CD14-positive monocyte (primary cell): ENCODE measurements around the gene MAML3. TPM values are rescaled to one million over a fixed set of nuclear protein-coding genes. Genes with fewer than 3 reads are reported as not detected.

Experiments used
- DNase-seq, 3 donors: peaks; one replicate each; pipeline ENCODE4 v3.0.0-alpha.2; 2011 to 2022
- H2AFZ ChIP-seq: 2 replicates; pipeline ENCODE4 v1.6.0; 2012; ENCODE audit warnings: mild to moderate bottlenecking, low read depth, low read length, inconsistent platforms; ENCODE audit not compliant: insufficient read depth, poor library complexity, severe bottlenecking
- H3K27ac ChIP-seq, 2 donors: 1 replicate in 1 of 2; 2 replicates in 1 of 2; pipeline ENCODE4 v1.5.1; 2012 to 2013; ENCODE audit warnings: low read length in 2 of 2, control low read depth in 1 of 2, inconsistent platforms in 1 of 2, low read depth in 1 of 2, mild to moderate bottlenecking in 1 of 2
- H3K27me3 ChIP-seq, 2 donors: one replicate each; pipeline versions ENCODE4 v1.6.0 to v1.6.1; 2011 to 2013; ENCODE audit warnings: low read length in 2 of 2; ENCODE audit not compliant: control insufficient read depth in 2 of 2, insufficient read depth in 2 of 2
- H3K36me3 ChIP-seq, 2 donors: replicated peaks in 1 of 2; 1 replicate in 1 of 2; 2 replicates in 1 of 2; pipeline versions ENCODE4 v1.5.1 to v1.6.1; 2012 to 2013; ENCODE audit warnings: low read length in 2 of 2, control low read depth in 1 of 2, inconsistent platforms in 1 of 2, mild to moderate bottlenecking in 1 of 2; ENCODE audit not compliant: insufficient read depth in 2 of 2, control insufficient read depth in 1 of 2
- H3K4me1 ChIP-seq, 2 donors: 1 replicate in 1 of 2; 2 replicates in 1 of 2; pipeline versions ENCODE4 v1.5.1 to v1.6.1; 2012 to 2013; ENCODE audit warnings: low read length in 2 of 2, control low read depth in 1 of 2, inconsistent platforms in 1 of 2, mild to moderate bottlenecking in 1 of 2, moderate library complexity in 1 of 2; ENCODE audit not compliant: insufficient read depth in 2 of 2, control insufficient read depth in 1 of 2
- H3K4me2 ChIP-seq: replicated peaks from 2 replicates; pipeline ENCODE3; 2012; ENCODE audit warnings: low read length, moderate library complexity, mild to moderate bottlenecking; ENCODE audit not compliant: poor library complexity, severe bottlenecking; ENCODE audit errors: extremely low read depth
- H3K4me3 ChIP-seq, 3 experiments: fragments of 200-600 bp in 1 of 3; sonication (generic) in 1 of 3; replicated peaks in 1 of 3; 1 replicate in 2 of 3; 2 replicates in 1 of 3; pipeline ENCODE4 v1.5.1; 2011 to 2013; ENCODE audit warnings: low read length in 3 of 3, mild to moderate bottlenecking in 3 of 3, control low read depth in 2 of 3, low read depth in 2 of 3, inconsistent platforms in 1 of 3, moderate library complexity in 1 of 3
- H3K79me2 ChIP-seq: 2 replicates; pipeline ENCODE4 v1.6.0; 2012; ENCODE audit warnings: mild to moderate bottlenecking, control low read depth, inconsistent platforms, low read length, moderate library complexity; ENCODE audit not compliant: insufficient read depth
- H3K9ac ChIP-seq: 2 replicates; pipeline ENCODE4 v1.6.0; 2017; ENCODE audit warnings: low read length, mild to moderate bottlenecking; ENCODE audit not compliant: insufficient read depth, poor library complexity, severe bottlenecking
- H3K9me3 ChIP-seq, 2 donors: replicated peaks in 1 of 2; 1 replicate in 1 of 2; 2 replicates in 1 of 2; pipeline versions ENCODE4 v1.5.1 to v1.6.1; 2012 to 2013; ENCODE audit warnings: low read length in 2 of 2, control low read depth in 1 of 2; ENCODE audit not compliant: control insufficient read depth in 1 of 2, insufficient read depth in 1 of 2
- H4K20me1 ChIP-seq: 2 replicates; pipeline ENCODE4 v1.6.0; 2012; ENCODE audit warnings: mild to moderate bottlenecking, low read length, control low read depth, moderate library complexity; ENCODE audit not compliant: insufficient read depth
- H3K27ac Mint-ChIP-seq, 7 donors: one replicate each; pipeline ENCODE4 v1.8.0; 2020; ENCODE audit warnings: mild to moderate bottlenecking in 7 of 7, mixed read lengths in 7 of 7, moderate library complexity in 6 of 7, inconsistent platforms in 2 of 7
- H3K27me3 Mint-ChIP-seq, 3 donors: one replicate each; pipeline ENCODE4 v1.8.0; 2021 to 2022; ENCODE audit warnings: low read depth in 3 of 3, mild to moderate bottlenecking in 3 of 3, mixed read lengths in 3 of 3, moderate library complexity in 3 of 3, inconsistent platforms in 1 of 3
- H3K36me3 Mint-ChIP-seq, 2 donors: one replicate each; pipeline ENCODE4 v1.8.0; 2020; ENCODE audit warnings: mixed read lengths in 2 of 2, inconsistent platforms in 1 of 2, mild to moderate bottlenecking in 1 of 2
- H3K4me1 Mint-ChIP-seq: one replicate; pipeline ENCODE4 v1.8.0; 2020; ENCODE audit warnings: mild to moderate bottlenecking, mixed read lengths
- H3K4me3 Mint-ChIP-seq, 2 donors: one replicate each; pipeline ENCODE4 v1.8.0; 2020; ENCODE audit warnings: mild to moderate bottlenecking in 2 of 2, mixed read lengths in 2 of 2, moderate library complexity in 1 of 2
- H3K9me3 Mint-ChIP-seq, 7 donors: one replicate each; pipeline ENCODE4 v1.8.0; 2020 to 2022; ENCODE audit warnings: mixed read lengths in 7 of 7, mild to moderate bottlenecking in 6 of 7, moderate library complexity in 6 of 7, inconsistent platforms in 2 of 7
- CTCF ChIP-seq: fragments of 200-600 bp; IDR thresholded peaks from one replicate; pipeline ENCODE4 v1.8.0; 2022; ENCODE audit warnings: antibody characterized with exemption, mild to moderate bottlenecking
- WGBS: methylation state at CpG from one replicate; pipeline ENCODE4 v1.1.5; 2013; ENCODE audit warnings: missing lambda C conversion rate; ENCODE audit not compliant: insufficient coverage; 5-methylcytosine and 5-hydroxymethylcytosine counted together
- intact Hi-C, 2 donors: fragments of 100-400 bp; cut with micrococcal nuclease; formaldehyde crosslinking; loops; one replicate each; pipeline versions ENCODE4 v1.15.0 to v1.15.1; 2023
- polyA plus RNA-seq, 3 donors: library from polyadenylated mRNA; depleted of rRNA in 1 of 3; unstranded in 2 of 3; stranded (reverse) in 1 of 3; fragments of 300-500 nt in 2 of 3; fragments of >200 nt in 1 of 3; fragmentation: Illumina TruSeq in 2 of 3; gene quantifications; 1 replicate in 2 of 3; 2 replicates in 1 of 3; pipeline ENCODE4 v1.2.3, GENCODE V29; 2012 to 2021

MAML3 gene
- polyA plus RNA-seq, 3 donors, result 1.5 to 6.5 (median 2.3) TPM

- Histone ChIP-seq H3K4me3 (no peak overlapping the region), H4K20me1 (peaks cover 8% of the 10 kb centered on the region), H3K4me2 (no peak overlapping the region), H3K27me3 (no peaks in the 10 kb centered on the region), H3K79me2 (peaks cover 8% of the 10 kb centered on the region), H3K9me3 (no peaks in the 10 kb centered on the region), H3K9ac (no peak overlapping the region), H3K4me1 (peaks cover 27 to 36% of the 10 kb centered on the region in 2 donors), H2AFZ (no peak overlapping the region), H3K36me3 (no peaks in the 10 kb centered on the region), H3K27ac (no peak overlapping the region)
- WGBS, result no CpG with 5 or more reads among the region's 6 CpGs
- intact Hi-C loops, result no loop called here
- peak overlapping the region in 2 of 7 donors; percentile 21 to 84 for H3K27ac Mint-ChIP-seq
- peaks cover 35% of the 10 kb centered on the region for H3K4me1 Mint-ChIP-seq
- DNase-seq, result no peak
- H3K27me3 Mint-ChIP-seq, result peaks cover 0 to 2% (median 1%) of the 10 kb centered on the region in 3 donors
- H3K4me3 Mint-ChIP-seq, result no peak overlapping the region
- peaks cover 2 to 20% of the 10 kb centered on the region in 2 donors for H3K36me3 Mint-ChIP-seq
- H3K9me3 Mint-ChIP-seq, result peaks cover 0 to 6% (median 3%) of the 10 kb centered on the region in 7 donors
- TF ChIP-seq CTCF, result no peak
Observed at GRCh38 chr4:139875411-139875825, 278.6 kb downstream of the MAML3 start.

- Mint-ChIP-seq H3K36me3 (peaks cover 6 to 16% of the 10 kb centered on the region in 2 donors), H3K4me1 (peaks cover 36% of the 10 kb centered on the region), H3K27me3 (peaks cover 1 to 2% (median 2%) of the 10 kb centered on the region in 3 donors), H3K9me3 (peaks cover 0 to 6% (median 3%) of the 10 kb centered on the region in 7 donors), H3K27ac (peak overlapping the region in 6 of 7 donors; percentile 22 to 95 (median 86)), H3K4me3 (no peak overlapping the region)
- 49% methylated on average over 3 of the region's 4 CpGs for WGBS
- Histone ChIP-seq H3K4me2 (no peak overlapping the region), H2AFZ (no peak overlapping the region), H3K4me3 (no peak overlapping the region), H3K36me3 (no peaks in the 10 kb centered on the region), H3K79me2 (peaks cover 12% of the 10 kb centered on the region), H3K27me3 (no peaks in the 10 kb centered on the region), H3K9ac (no peak overlapping the region), H3K9me3 (no peaks in the 10 kb centered on the region), H3K4me1 (peaks cover 27 to 38% of the 10 kb centered on the region in 2 donors), H3K27ac (peak overlapping the region; percentile 48 to 76), H4K20me1 (peaks cover 2% of the 10 kb centered on the region)
- no peak for TF ChIP-seq CTCF
- intact Hi-C loops, result loop anchor here in 1 of 2 donors (5.0 kb wide), 1 partner anchor 56 kb away; no protein-coding TSS in a partner anchor
- DNase-seq, result peak; percentile 57 to 86 (median 76)
Observed at GRCh38 chr4:139873111-139873860, 280.7 kb downstream of the MAML3 start.
